ENCODE data around the gene COMP.
A peak's percentile ranks its signal among the peaks of the same experiment; 100 is the strongest.

The COMP gene

GRCh38 chr19:18803550-18804138 is 12.5 kb upstream of the COMP start:
- DNase-seq: no peak

GRCh38 chr19:18802354-18802753 is 11.2 kb upstream of the COMP start:
- DNase-seq: no peak

GRCh38 chr19:18800636-18801035 is 9.5 kb upstream of the COMP start:
- no peak for DNase-seq

- no peak for DNase-seq
Measured at GRCh38 chr19:18800079-18800478, 9.0 kb upstream of the COMP start.

- no peak for DNase-seq
Measured at GRCh38 chr19:18799389-18799970, 8.4 kb upstream of the COMP start.

- DNase-seq: no peak
Measured at GRCh38 chr19:18798384-18799352, 7.6 kb upstream of the COMP start.

- no peak for DNase-seq
Measured at GRCh38 chr19:18796239-18796638, 5.1 kb upstream of the COMP start.

- DNase-seq: no peak
Measured at GRCh38 chr19:18795540-18795939, 4.4 kb upstream of the COMP start.

GRCh38 chr19:18794692-18795091 is 3.6 kb upstream of the COMP start:
- DNase-seq: no peak

- DNase-seq: no peak
Measured at GRCh38 chr19:18794029-18794313, 2.9 kb upstream of the COMP start.

GRCh38 chr19:18793144-18794028 is 2.3 kb upstream of the COMP start:
- DNase-seq: no peak

GRCh38 chr19:18792661-18793060 is 1.6 kb upstream of the COMP start:
- no peak for DNase-seq

GRCh38 chr19:18791315-18791678 is 192 bp upstream of the COMP start:
- no peak for DNase-seq

GRCh38 chr19:18789883-18790565 is 1.1 kb downstream of the COMP start:
- no peak for DNase-seq

- no peak for DNase-seq
Measured at GRCh38 chr19:18789422-18789869, 1.7 kb downstream of the COMP start.

- no peak for DNase-seq
Measured at GRCh38 chr19:18788529-18789421, 2.3 kb downstream of the COMP start.

GRCh38 chr19:18785179-18786124 is 5.7 kb downstream of the COMP start:
- peak; percentile 47 for DNase-seq

- DNase-seq: no peak
Measured at GRCh38 chr19:18784786-18785120, 6.4 kb downstream of the COMP start.

GRCh38 chr19:18783958-18784785 is 6.9 kb downstream of the COMP start:
- no peak for DNase-seq
